GOT3 (cell line): Measurements from ENCODE around the gene DYRK1B.
A peak's percentile ranks its signal among the peaks of the same experiment; 100 is the strongest.
"Not testable (repeated sequence)": the region's sequence is repeated elsewhere in the genome, so short reads cannot be mapped to it uniquely, and the experiment has no call there.

ENCODE experiments used
- DNase-seq: peaks from one replicate; lab custom pipeline; 2025; ENCODE audit warnings: mixed read lengths; lab: John Stamatoyannopoulos, UW

DYRK1B gene

DNA sequence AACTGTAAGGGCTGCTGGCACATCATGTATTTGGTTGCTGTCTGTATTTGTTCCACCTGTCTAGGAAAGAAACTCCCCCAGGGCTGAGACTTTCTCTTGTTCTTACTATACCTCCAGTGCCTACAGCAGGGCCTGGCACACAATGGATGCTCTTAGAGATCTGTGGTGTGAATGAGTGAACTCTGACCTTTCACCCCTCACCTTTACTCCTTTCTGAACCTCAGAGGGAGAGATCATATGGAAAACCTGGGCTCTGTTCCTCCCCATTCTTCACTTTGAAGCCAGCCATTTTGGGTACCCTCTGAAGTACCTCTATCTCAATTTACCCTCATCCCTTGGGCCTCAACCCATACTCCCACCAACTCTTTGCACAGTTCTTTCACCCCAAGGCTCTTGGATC is 3.1 kb downstream of the DYRK1B start:
- DNase-seq, result no peak

DNA sequence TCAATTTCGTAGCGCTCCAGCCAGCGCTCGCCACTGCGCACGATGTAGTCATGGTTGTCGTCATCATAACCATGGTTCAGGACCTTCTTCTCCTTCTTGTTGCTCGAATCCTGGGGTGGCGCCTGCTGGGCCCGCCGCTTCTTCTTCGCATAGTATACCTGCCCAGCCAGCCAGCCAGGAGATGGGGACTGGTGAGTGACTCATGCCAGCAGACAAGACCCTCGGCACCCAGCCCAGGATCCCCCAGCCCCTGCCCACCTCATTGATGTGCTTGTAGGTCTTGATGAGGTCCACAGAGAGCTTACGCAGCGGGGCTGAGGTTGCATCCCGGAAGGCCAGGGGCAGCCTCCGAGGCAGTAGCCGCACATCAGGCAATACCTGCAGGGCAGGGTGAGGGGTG is 3.6 kb downstream of the DYRK1B start:
- DNase-seq, result no peak

- DNase-seq, result no peak
Observed at GRCh38 chr19:39829702-39830275, 4.2 kb downstream of the DYRK1B start.

DNA sequence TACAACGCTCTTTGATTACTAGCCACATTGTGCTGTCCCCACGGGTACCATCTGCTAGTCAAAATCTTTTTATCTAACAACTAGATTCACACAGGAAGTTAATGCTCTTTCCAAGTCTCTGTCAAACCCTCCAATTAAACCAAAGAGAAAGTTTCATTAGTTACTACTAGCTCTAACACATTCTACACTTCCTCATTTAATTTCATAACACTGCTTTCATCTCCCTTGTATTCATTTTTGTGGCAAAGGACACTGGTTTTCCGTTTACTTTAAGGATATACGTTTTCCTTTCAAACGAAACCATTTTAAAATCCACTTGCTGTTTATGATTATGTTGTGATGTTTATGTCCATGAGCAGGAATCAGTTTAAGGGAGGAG is 5.3 kb downstream of the DYRK1B start:
- no peak for DNase-seq

- no peak for DNase-seq
Observed at GRCh38 chr19:39828015-39828653, 5.8 kb downstream of the DYRK1B start.

- DNase-seq, result no peak
Observed at GRCh38 chr19:39827216-39827615, 6.7 kb downstream of the DYRK1B start.

DNA sequence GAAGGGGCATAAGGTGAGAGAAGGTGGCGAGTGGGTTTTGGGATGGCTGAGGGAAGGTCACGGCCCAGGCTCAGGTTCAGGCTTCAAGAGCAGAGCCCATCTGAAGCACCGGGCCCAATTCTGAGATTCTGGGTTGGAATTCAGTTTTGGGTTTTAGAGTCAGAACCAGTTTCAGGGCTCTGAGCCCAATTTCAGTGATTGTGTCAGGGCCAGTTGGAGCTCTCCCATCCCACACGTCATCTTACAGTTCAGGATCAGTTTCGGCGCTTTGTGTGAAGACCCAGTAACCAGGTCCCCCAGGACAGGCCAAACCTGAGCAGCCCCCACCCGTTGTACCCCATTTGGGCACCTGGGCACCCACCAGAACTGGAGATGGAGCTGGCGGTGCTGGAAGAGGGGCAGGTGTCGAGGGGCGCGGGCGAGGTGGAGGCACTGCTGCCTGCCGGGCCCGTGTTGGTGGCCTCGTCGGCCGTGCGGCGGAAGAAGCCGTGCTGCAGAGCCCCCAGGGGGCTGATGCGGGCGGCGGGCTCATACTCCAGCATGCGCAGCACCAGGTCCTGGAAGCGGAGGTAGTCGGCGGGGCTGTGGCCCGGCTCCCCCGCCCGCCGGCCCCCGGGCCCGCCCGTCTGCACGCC is 7.5 kb downstream of the DYRK1B start:
- no peak for DNase-seq

- no peak for DNase-seq
Observed at GRCh38 chr19:39825531-39826076, 8.4 kb downstream of the DYRK1B start.

GRCh38 chr19:39825093-39825463 is 8.9 kb downstream of the DYRK1B start:
- DNase-seq, result no peak

DNA sequence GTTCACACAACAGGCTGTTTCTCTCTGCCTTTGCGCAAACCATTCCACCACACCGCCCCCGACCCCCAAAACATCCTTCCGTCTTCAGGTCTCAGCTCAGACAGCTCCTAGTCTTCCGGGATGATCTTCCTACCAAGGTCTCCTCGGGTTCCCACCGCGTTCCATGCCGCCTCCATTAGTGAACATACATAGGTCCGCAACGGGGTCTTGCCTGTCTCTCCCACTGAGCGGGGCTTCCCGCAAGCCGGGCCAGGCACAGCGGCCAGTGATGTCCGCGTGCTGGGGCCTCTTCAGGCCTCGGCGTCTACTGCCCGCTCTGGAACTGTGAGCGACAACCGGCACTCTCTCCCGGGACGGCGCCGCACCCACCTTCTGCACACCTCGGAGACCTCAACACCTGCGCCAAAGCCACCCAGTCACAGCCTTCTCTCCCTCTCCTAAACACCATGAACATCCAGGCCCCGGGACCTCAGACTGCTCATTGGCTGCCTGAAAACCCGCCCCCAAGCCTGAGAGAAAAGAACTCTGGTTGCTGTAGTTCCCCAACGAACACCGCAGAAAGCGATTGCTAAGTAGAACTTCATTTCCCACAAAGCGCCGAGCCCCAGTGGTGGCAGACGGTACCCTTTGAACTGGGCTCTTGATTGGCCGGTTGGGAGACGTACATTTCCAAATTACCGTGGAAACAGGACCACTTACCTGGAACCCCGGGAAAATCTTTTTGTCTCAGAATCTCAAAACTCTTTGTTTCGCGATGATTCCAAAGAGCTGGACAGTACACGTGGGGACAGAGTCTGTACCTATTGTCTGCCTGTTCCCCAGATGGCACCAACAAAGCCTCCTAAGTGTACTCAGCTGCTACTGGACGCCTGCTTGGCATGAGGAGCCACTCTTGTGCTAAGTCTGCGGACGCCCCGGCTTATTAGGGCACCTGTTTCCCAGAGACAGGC is 9.5 kb downstream of the DYRK1B start:
- peak; percentile 37 for DNase-seq

DNA sequence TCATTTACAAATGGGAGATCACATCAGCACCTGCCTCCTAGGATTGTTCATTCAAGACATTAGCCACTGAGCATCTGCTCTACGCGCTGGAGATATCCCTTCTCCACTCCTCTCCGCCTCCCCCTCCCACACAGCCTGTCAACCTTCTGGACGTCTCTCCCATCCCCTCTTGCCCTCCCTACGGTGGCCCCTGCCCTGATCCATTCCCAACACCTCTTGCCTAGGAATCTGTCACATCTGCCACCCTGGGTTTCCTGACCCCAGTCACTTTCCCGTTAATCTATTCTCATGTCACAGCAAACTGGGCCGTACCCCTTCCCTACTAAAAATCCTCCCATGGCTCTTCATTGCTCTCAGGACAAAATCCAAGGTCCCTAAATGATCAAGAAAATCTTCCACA is 10.3 kb downstream of the DYRK1B start:
- DNase-seq, result no peak

- DNase-seq, result no peak
Observed at GRCh38 chr19:39820696-39821095, 13.3 kb downstream of the DYRK1B start.

- DNase-seq, result no peak
Observed at GRCh38 chr19:39819786-39820185, 14.2 kb downstream of the DYRK1B start.

- DNase-seq, result no peak
Observed at GRCh38 chr19:39818626-39819097, 15.3 kb downstream of the DYRK1B start.

- DNase-seq, result no peak
Observed at GRCh38 chr19:39817888-39818561, 15.9 kb downstream of the DYRK1B start.

GRCh38 chr19:39816287-39817048 is 17.5 kb downstream of the DYRK1B start:
- no peak for DNase-seq

DNA sequence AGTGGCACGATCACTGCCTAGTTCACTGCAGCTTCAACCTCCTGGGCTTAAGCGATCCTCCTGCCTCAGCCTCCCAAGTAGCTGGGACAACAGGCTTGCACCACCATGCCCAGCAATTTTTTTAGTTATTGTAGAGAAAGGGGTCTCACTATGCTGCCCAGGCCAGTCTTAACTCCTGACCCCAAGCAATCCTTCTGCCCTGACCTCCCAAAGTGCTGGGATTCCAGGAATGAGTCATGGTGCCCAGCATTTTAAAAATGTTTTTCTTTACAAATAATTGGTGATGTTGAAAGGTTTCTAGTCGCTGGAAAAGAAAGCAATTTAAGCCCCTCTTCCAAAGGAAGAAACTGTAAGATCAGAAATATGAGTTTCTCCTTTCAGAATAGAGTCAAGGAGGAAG is 19.4 kb downstream of the DYRK1B start:
- DNase-seq, result no peak

DNA sequence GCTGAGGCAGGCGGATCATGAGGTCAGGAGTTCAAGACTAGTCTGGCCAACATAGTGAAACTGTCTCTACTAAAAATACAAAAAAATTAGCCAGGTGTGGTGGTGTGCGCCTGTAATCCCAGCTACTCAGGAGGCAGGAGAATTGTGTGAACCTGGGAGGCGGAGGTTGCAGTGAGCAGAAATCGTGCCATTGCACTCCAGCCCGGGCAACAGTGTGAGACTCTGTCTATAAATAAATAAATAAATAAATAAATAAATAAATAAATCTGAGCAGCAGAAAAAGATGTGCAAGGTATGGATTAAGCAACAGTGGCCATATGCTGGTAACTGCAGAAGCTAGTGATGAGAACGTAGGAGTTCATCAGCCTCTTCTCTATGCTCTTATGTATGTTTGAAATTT is 19.9 kb downstream of the DYRK1B start:
- not testable (repeated sequence) for DNase-seq

- DNase-seq, result no peak
Observed at GRCh38 chr19:39813264-39813993, 20.5 kb downstream of the DYRK1B start.

DNA sequence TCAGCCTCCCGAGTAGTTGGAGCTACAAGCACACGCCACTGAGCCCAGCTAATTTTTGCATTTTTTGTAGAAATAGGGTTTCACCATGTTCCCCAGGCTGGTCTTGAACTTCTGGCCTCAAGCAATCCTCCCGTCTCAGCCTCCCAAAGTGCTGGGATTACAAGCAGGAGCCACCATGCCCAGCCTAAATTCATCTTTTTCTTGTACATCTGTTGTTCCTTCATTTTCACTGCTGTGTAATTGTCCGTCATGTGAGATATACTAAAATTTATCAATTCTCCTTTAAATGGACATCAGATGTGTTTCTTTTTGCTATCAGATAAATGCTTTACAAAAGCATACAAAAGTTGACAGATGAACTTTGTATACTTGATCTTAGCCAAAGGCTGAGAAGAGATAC is 22.9 kb downstream of the DYRK1B start:
- DNase-seq, result no peak
